HEK293T (cell line): ENCODE results near the gene RANBP6.

ENCODE experiments used
- BHLHE40 ChIP-seq: fragments of 450-650 bp; IDR thresholded peaks from 2 replicates; pipeline ENCODE4 v1.6.1; 2016; ENCODE audit warnings: mild to moderate bottlenecking, moderate library complexity, borderline replicate concordance
- L3MBTL2 ChIP-seq: fragments of 450-650 bp; conservative IDR thresholded peaks from 2 replicates; pipeline ENCODE4 v1.6.1; 2016; ENCODE audit warnings: mild to moderate bottlenecking
- LEF1 ChIP-seq: fragments of 450-650 bp; IDR thresholded peaks from 2 replicates; pipeline ENCODE4 v1.6.1; 2017; ENCODE audit warnings: mild to moderate bottlenecking, borderline replicate concordance
- NFRKB ChIP-seq: fragments of 450-650 bp; IDR thresholded peaks from 2 replicates; pipeline ENCODE4 v1.6.1; 2016; ENCODE audit warnings: mild to moderate bottlenecking, moderate library complexity
- PKNOX1 ChIP-seq: fragments of 450-650 bp; IDR thresholded peaks from 2 replicates; pipeline ENCODE4 v1.6.1; 2016
- SP1 ChIP-seq: fragments of 450-650 bp; IDR thresholded peaks from 2 replicates; pipeline ENCODE4 v1.6.1; 2017

GRCh38 chr9:6055216-6055615 lies 39.8 kb upstream of the RANBP6 start:
- TF ChIP-seq NFRKB: no peak
- no peak for TF ChIP-seq L3MBTL2
- no peak for TF ChIP-seq LEF1
- no peak for TF ChIP-seq BHLHE40
- no peak for TF ChIP-seq SP1
- TF ChIP-seq PKNOX1: no peak
